Uterus (tissue), 2 donors: Measurements from ENCODE around the gene NUCKS1.

ENCODE experiments used
- CTCF ChIP-seq, 4 experiments: fragments of 200-600 bp in 2 of 4; fragments of 450-650 bp in 2 of 4; sonication (generic) in 2 of 4; IDR thresholded peaks; one replicate each; pipeline ENCODE4 v1.5.1; 2016 to 2019; ENCODE audit warnings: antibody characterized with exemption in 4 of 4, mild to moderate bottlenecking in 2 of 4, moderate library complexity in 1 of 4
- POLR2A ChIP-seq, 2 donors: fragments of 450-650 bp; IDR thresholded peaks; one replicate each; pipeline ENCODE4 v1.6.1; 2016; ENCODE audit warnings: antibody characterized with exemption in 2 of 2, mild to moderate bottlenecking in 1 of 2, moderate library complexity in 1 of 2

- TF ChIP-seq CTCF (IDR thresholded peaks at IDR 0.05), result no peak
- TF ChIP-seq POLR2A (IDR thresholded peaks at IDR 0.05), result no peak
Observed at GRCh38 chr1:205783433-205783795, 33.4 kb upstream of the NUCKS1 start.
